A549 (cell line): ENCODE data around the gene SHH. TPM values are rescaled to one million over a fixed set of nuclear protein-coding genes. Genes with fewer than 3 reads are reported as not detected.

ENCODE experiments used
- ATAC-seq, 2 experiments: fragments of 200-7000 bp in 1 of 2; fragments of >200 bp in 1 of 2; cut with Nextera tagmentation in 1 of 2; cut with Tn5 transposase in 1 of 2; 3 replicates each; pipeline versions ENCODE4 v1.8.0 to v1.9.1; 2018 to 2020; ENCODE audit warnings: mild to moderate bottlenecking in 1 of 2, moderate library complexity in 1 of 2
- CTCF ChIA-PET: fragments of 300-600 bp; sonication (Branson Sonifier 250); formaldehyde crosslinking; extraction: SDS; loops from one replicate; lab custom pipeline; 2021; ENCODE audit warnings: antibody characterized with exemption, inconsistent platforms; lab: Yijun Ruan, JAX
- POLR2A ChIA-PET: fragments of 350-600 bp; formaldehyde crosslinking; extraction: SDS; loops from one replicate; lab custom pipeline; 2021; ENCODE audit warnings: antibody characterized with exemption, inconsistent platforms; lab: Yijun Ruan, JAX
- DNase-seq, 2 experiments: peaks; one replicate each; pipeline versions ENCODE4 v3.0.0 to v3.0.0-alpha.2; 2011 to 2016; ENCODE audit warnings: low read depth in 1 of 2, low spot score in 1 of 2
- FAIRE-seq: peaks from 2 replicates; lab custom pipeline; 2011; peaks lifted over from hg19 to GRCh38; lab: Jason Lieb, UNC
- H3K27ac ChIP-seq, 2 experiments: fragments of >200 bp; sonication (Bioruptor Twin); formaldehyde crosslinking; 3 replicates each; pipeline ENCODE4 v1.5.1; 2016 to 2017
- H3K4me1 ChIP-seq: fragments of >200 bp; sonication (Bioruptor Twin); formaldehyde crosslinking; 3 replicates; pipeline ENCODE4 v1.6.1; 2016
- H3K4me2 ChIP-seq: fragments of >200 bp; sonication (Bioruptor Twin); formaldehyde crosslinking; 3 replicates; pipeline ENCODE4 v1.6.1; 2016
- H3K4me3 ChIP-seq: fragments of >200 bp; sonication (Bioruptor Twin); formaldehyde crosslinking; 3 replicates; pipeline ENCODE4 v1.5.1; 2016
- H3K9me3 ChIP-seq: fragments of >200 bp; sonication (Bioruptor Twin); formaldehyde crosslinking; 3 replicates; pipeline ENCODE4 v1.6.1; 2016
- BHLHE40 ChIP-seq: IDR thresholded peaks from 2 replicates; pipeline ENCODE4 v1.6.1; 2012; ENCODE audit warnings: low read depth, low read length, inconsistent platforms
- CBX2 ChIP-seq: fragments of 200-600 bp; sonication (generic); IDR thresholded peaks from 2 replicates; pipeline ENCODE4 v1.6.1; 2016; ENCODE audit warnings: low read depth, mild to moderate bottlenecking, borderline replicate concordance
- CEBPB ChIP-seq, 2 experiments: fragments of >200 bp in 1 of 2; sonication (Bioruptor Twin) in 1 of 2; formaldehyde crosslinking in 1 of 2; IDR thresholded peaks; 2 replicates each; pipeline ENCODE4 v1.6.1; 2012 to 2016
- CHD2 ChIP-seq: fragments of 150-350 bp; IDR thresholded peaks from 2 replicates; pipeline ENCODE4 v1.6.1; 2014; ENCODE audit warnings: low read length; ENCODE audit not compliant: partially characterized antibody
- EP300 ChIP-seq, 2 experiments: fragments of >200 bp; sonication (Bioruptor Twin); formaldehyde crosslinking; IDR thresholded peaks; 2 replicates in 1 of 2; 3 replicates in 1 of 2; pipeline ENCODE4 v1.6.1; 2016 to 2017
- ESRRA ChIP-seq: fragments of 150-350 bp; IDR thresholded peaks from 2 replicates; pipeline ENCODE4 v1.6.1; 2014; ENCODE audit warnings: mild to moderate bottlenecking, low read length, borderline replicate concordance
- HDAC2 ChIP-seq: fragments of 200-600 bp; sonication (generic); IDR thresholded peaks from 2 replicates; pipeline ENCODE4 v1.6.1; 2016
- HEYL ChIP-seq: fragments of 250-450 bp; sonication (Bioruptor Pico); IDR thresholded peaks from 2 replicates; pipeline ENCODE4 v1.8.0; 2021; ENCODE audit warnings: mild to moderate bottlenecking, moderate library complexity
- HOXB5 ChIP-seq: fragments of 250-450 bp; sonication (Bioruptor Pico); IDR thresholded peaks from 2 replicates; pipeline ENCODE4 v1.5.0; 2020; ENCODE audit warnings: mild to moderate bottlenecking, moderate library complexity
- JUNB ChIP-seq: fragments of >200 bp; sonication (Bioruptor Twin); formaldehyde crosslinking; IDR thresholded peaks from 2 replicates; pipeline ENCODE4 v1.6.1; 2016
- KDM1A ChIP-seq: fragments of 200-600 bp; sonication (generic); IDR thresholded peaks from 2 replicates; pipeline ENCODE4 v1.6.1; 2016; ENCODE audit warnings: low read depth, mild to moderate bottlenecking
- KDM5A ChIP-seq: fragments of 200-600 bp; sonication (generic); IDR thresholded peaks from 2 replicates; pipeline ENCODE4 v1.6.1; 2016; ENCODE audit warnings: antibody characterized with exemption, mild to moderate bottlenecking
- NR3C1 ChIP-seq: fragments of >200 bp; sonication (Bioruptor Twin); formaldehyde crosslinking; IDR thresholded peaks from 3 replicates; pipeline ENCODE4 v1.6.1; 2017
- POLR2AphosphoS2 ChIP-seq: conservative IDR thresholded peaks from 2 replicates; pipeline ENCODE4 v1.6.1; 2012; ENCODE audit warnings: low read length, improper control_type of control experiment, inconsistent platforms
- RAD21 ChIP-seq, 2 experiments: fragments of >200 bp in 1 of 2; sonication (Bioruptor Twin) in 1 of 2; formaldehyde crosslinking in 1 of 2; IDR thresholded peaks in 1 of 2; conservative IDR thresholded peaks in 1 of 2; 2 replicates in 1 of 2; 3 replicates in 1 of 2; pipeline ENCODE4 v1.6.1; 2012 to 2018; ENCODE audit warnings: inconsistent platforms in 1 of 2
- RCOR1 ChIP-seq: fragments of 150-350 bp; IDR thresholded peaks from 2 replicates; pipeline ENCODE4 v1.6.1; 2014; ENCODE audit warnings: antibody characterized with exemption, low read length, low read depth
- RNF2 ChIP-seq: fragments of 200-600 bp; sonication (generic); IDR thresholded peaks from 2 replicates; pipeline ENCODE4 v1.6.1; 2016; ENCODE audit warnings: low read depth, mild to moderate bottlenecking, antibody characterized with exemption, moderate library complexity, borderline replicate concordance
- SMC3 ChIP-seq: fragments of >200 bp; sonication (Bioruptor Twin); formaldehyde crosslinking; IDR thresholded peaks from 3 replicates; pipeline ENCODE4 v1.6.1; 2018; ENCODE audit warnings: inconsistent platforms
- TP53 ChIP-seq: fragments of 250-450 bp; sonication (Bioruptor Pico); IDR thresholded peaks from 2 replicates; pipeline ENCODE4 v1.5.0; 2021; ENCODE audit warnings: mild to moderate bottlenecking, moderate library complexity
- ZFP36 ChIP-seq: fragments of 450-650 bp; IDR thresholded peaks from 2 replicates; pipeline ENCODE4 v1.6.1; 2014; ENCODE audit warnings: borderline replicate concordance; ENCODE audit not compliant: partially characterized antibody
- WGBS: methylation state at CpG from one replicate; pipeline ENCODE4 v1.1.6; 2017; ENCODE audit errors: missing lambda C conversion rate; 5-methylcytosine and 5-hydroxymethylcytosine counted together
- polyA plus RNA-seq, 4 experiments: library from polyadenylated mRNA; depleted of rRNA in 3 of 4; stranded (reverse); fragments of >200 nt; fragmentation: RNase III in 1 of 4; extraction: RNeasy Plus Mini Kit Qiagen cat#74134 plus additional on column Dnase treatment in 1 of 4; gene quantifications; 2 replicates in 3 of 4; 3 replicates in 1 of 4; pipeline ENCODE4 v1.2.3, GENCODE V29; 2011 to 2017
- TF ChIP-seq, protein P1 (sequence below): fragments of 250-450 bp; sonication (Bioruptor Pico); IDR thresholded peaks from 2 replicates; pipeline ENCODE4 v1.5.0; 2020; ENCODE audit warnings: low read depth, mild to moderate bottlenecking, moderate library complexity
- TF ChIP-seq, protein P2 (sequence below): fragments of 150-350 bp; IDR thresholded peaks from 2 replicates; pipeline ENCODE4 v1.6.1; 2014; ENCODE audit warnings: low read depth, mild to moderate bottlenecking, low read length
- TF ChIP-seq, protein P3 (sequence below): fragments of 250-450 bp; sonication (Bioruptor Pico); IDR thresholded peaks from 2 replicates; pipeline ENCODE4 v1.5.0; 2021; ENCODE audit warnings: mild to moderate bottlenecking, moderate library complexity, borderline replicate concordance
- TF ChIP-seq, protein P4 (sequence below): fragments of >200 bp; sonication (Bioruptor Twin); formaldehyde crosslinking; IDR thresholded peaks from 3 replicates; pipeline ENCODE4 v1.5.1; 2016

The SHH gene
- polyA plus RNA-seq, 2 of the 4 experiments (the other 2 are of a cell fraction) = 0.84 to 1.2 TPM

- FAIRE-seq (no peak), DNase-seq (no peak), ATAC-seq (no peak)
- WGBS = 92% methylated on average over 6 of the region's 6 CpGs
- POLR2A ChIA-PET = no interaction called here
- Histone ChIP-seq H3K9me3 (no peaks in the 10 kb centered on the region), H3K27ac (no peak overlapping the region), H3K4me1 (no peaks in the 10 kb centered on the region), H3K4me3 (no peak overlapping the region), H3K4me2 (no peak overlapping the region)
- CTCF ChIA-PET = interaction anchor here (0.6 to 4.4 kb wide), 8 partner anchors 8 to 1165 kb away, joined by 3 to 29 read pairs (median 4); no protein-coding TSS in a partner anchor
- no peak for TF ChIP-seq HEYL (CRISPR knock-in tag)
- TF ChIP-seq ESRRA = no peak
- TF ChIP-seq TP53 (CRISPR knock-in tag) = no peak
- TF ChIP-seq HOXB5 (CRISPR knock-in tag) = no peak
- TF ChIP-seq CHD2 = no peak
- no peak for TF ChIP-seq KDM1A
- no peak for TF ChIP-seq BHLHE40
- no peak for TF ChIP-seq NR3C1
- no peak for TF ChIP-seq RNF2
- TF ChIP-seq, protein P1, sequence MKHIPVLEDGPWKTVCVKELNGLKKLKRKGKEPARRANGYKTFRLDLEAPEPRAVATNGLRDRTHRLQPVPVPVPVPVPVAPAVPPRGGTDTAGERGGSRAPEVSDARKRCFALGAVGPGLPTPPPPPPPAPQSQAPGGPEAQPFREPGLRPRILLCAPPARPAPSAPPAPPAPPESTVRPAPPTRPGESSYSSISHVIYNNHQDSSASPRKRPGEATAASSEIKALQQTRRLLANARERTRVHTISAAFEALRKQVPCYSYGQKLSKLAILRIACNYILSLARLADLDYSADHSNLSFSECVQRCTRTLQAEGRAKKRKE (CRISPR knock-in tag) = no peak
- TF ChIP-seq, protein P2, sequence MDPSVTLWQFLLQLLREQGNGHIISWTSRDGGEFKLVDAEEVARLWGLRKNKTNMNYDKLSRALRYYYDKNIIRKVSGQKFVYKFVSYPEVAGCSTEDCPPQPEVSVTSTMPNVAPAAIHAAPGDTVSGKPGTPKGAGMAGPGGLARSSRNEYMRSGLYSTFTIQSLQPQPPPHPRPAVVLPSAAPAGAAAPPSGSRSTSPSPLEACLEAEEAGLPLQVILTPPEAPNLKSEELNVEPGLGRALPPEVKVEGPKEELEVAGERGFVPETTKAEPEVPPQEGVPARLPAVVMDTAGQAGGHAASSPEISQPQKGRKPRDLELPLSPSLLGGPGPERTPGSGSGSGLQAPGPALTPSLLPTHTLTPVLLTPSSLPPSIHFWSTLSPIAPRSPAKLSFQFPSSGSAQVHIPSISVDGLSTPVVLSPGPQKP = no peak
- TF ChIP-seq HDAC2 = no peak
- no peak for TF ChIP-seq POLR2AphosphoS2
- TF ChIP-seq, protein P3, sequence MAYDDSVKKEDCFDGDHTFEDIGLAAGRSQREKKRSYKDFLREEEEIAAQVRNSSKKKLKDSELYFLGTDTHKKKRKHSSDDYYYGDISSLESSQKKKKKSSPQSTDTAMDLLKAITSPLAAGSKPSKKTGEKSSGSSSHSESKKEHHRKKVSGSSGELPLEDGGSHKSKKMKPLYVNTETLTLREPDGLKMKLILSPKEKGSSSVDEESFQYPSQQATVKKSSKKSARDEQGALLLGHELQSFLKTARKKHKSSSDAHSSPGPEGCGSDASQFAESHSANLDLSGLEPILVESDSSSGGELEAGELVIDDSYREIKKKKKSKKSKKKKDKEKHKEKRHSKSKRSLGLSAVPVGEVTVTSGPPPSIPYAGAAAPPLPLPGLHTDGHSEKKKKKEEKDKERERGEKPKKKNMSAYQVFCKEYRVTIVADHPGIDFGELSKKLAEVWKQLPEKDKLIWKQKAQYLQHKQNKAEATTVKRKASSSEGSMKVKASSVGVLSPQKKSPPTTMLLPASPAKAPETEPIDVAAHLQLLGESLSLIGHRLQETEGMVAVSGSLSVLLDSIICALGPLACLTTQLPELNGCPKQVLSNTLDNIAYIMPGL (CRISPR knock-in tag) = no peak
- TF ChIP-seq, protein P4, sequence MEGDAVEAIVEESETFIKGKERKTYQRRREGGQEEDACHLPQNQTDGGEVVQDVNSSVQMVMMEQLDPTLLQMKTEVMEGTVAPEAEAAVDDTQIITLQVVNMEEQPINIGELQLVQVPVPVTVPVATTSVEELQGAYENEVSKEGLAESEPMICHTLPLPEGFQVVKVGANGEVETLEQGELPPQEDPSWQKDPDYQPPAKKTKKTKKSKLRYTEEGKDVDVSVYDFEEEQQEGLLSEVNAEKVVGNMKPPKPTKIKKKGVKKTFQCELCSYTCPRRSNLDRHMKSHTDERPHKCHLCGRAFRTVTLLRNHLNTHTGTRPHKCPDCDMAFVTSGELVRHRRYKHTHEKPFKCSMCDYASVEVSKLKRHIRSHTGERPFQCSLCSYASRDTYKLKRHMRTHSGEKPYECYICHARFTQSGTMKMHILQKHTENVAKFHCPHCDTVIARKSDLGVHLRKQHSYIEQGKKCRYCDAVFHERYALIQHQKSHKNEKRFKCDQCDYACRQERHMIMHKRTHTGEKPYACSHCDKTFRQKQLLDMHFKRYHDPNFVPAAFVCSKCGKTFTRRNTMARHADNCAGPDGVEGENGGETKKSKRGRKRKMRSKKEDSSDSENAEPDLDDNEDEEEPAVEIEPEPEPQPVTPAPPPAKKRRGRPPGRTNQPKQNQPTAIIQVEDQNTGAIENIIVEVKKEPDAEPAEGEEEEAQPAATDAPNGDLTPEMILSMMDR = no peak
- no peak for TF ChIP-seq CBX2
- no peak for TF ChIP-seq KDM5A
Measured at GRCh38 chr7:155770241-155770640, 42.0 kb downstream of the SHH start.

DNA sequence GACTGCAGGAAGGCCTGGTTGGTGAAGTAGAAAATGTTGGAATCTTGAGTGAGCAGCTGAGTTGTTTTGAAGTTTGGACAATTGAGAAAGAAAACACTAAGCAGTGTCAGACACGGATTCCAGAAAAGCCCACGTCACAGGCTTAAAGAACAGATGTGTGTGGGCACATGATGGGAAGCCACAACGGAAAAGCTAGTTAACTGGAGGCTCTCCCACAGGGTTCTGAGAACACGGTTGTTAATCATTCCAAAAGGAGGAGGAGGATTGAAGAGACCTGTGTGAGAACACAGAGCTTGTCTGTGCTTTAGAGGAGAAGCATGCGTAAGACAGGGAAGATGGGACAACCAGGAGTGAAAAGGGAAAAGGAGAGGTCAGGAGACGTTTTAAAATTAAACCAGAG lies 42.6 kb downstream of the SHH start:
- WGBS = 76% methylated on average over 6 of the region's 6 CpGs
- DNase-seq (no peak), FAIRE-seq (no peak)
- H3K4me3 ChIP-seq = no peak overlapping the region
- TF ChIP-seq, protein P1 (CRISPR knock-in tag) = no peak
- TF ChIP-seq RCOR1 = no peak
- no peak for TF ChIP-seq HDAC2
- TF ChIP-seq ZFP36 = no peak
- no peak for TF ChIP-seq CEBPB (IDR thresholded peaks at IDR 0.05)
- no peak for TF ChIP-seq JUNB
- TF ChIP-seq EP300 (IDR thresholded peaks at IDR 0.05) = no peak
- no peak for TF ChIP-seq SMC3
- no peak for TF ChIP-seq RAD21 (conservative IDR thresholded peaks at IDR 0.05 in 1 of 2, IDR thresholded peaks at IDR 0.05 in 1 of 2)
- TF ChIP-seq, protein P2 = no peak
- TF ChIP-seq RNF2 = no peak
- TF ChIP-seq POLR2AphosphoS2 = no peak
- TF ChIP-seq, all 56 proteins: peak for 0
- no peaks in the 10 kb centered on the region for H3K4me1 ChIP-seq
- ChIA-PET POLR2A (no interaction called here), CTCF (interaction anchor here (0.6 to 4.4 kb wide), 6 partner anchors 9 to 842 kb away, joined by 3 to 29 read pairs (median 3); no protein-coding TSS in a partner anchor)
- ATAC-seq = no peak
- no peak overlapping the region for H3K4me2 ChIP-seq
- no peaks in the 10 kb centered on the region for H3K9me3 ChIP-seq
- H3K27ac ChIP-seq = no peak overlapping the region
